ENCODE data around the gene BIRC2.
"Not testable (repeated sequence)": the region's sequence is repeated elsewhere in the genome, so short reads cannot be mapped to it uniquely, and the experiment has no call there.

Gene BIRC2

GRCh38 chr11:102346748-102347461 is at the start of gene BIRC2:
TSS of gene BIRC2 (plus strand) at chr11:102347214. CDS start at chr11:102349855, 2,641 bp downstream.
- DNase-seq (ENCODE audit: extremely low spot score, insufficient read length, low read depth) (peak; percentile 58), FAIRE-seq (peak; percentile 92)

GRCh38 chr11:102300837-102301236 is 46.2 kb upstream of the BIRC2 start:
- DNase-seq (ENCODE audit: extremely low spot score, insufficient read length, low read depth); FAIRE-seq: not testable (repeated sequence)

- DNase-seq (ENCODE audit: extremely low spot score, insufficient read length, low read depth) (no peak), FAIRE-seq (no peak)
These were observed 44.8 kb upstream of the BIRC2 start for GRCh38 chr11:102302241-102302640.

GRCh38 chr11:102304686-102305085 is 42.3 kb upstream of the BIRC2 start:
- no peak for DNase-seq (ENCODE audit: extremely low spot score, insufficient read length, low read depth)
- no peak for FAIRE-seq

- no peak for DNase-seq (ENCODE audit: extremely low spot score, insufficient read length, low read depth)
These were observed 41.5 kb upstream of the BIRC2 start for GRCh38 chr11:102305352-102306047.

GRCh38 chr11:102306048-102306597 is 40.9 kb upstream of the BIRC2 start:
- DNase-seq (ENCODE audit: extremely low spot score, insufficient read length, low read depth) (no peak), FAIRE-seq (no peak)

More at GRCh38 chr11:102305352-102306047, 41.5 kb upstream of the BIRC2 start:
- FAIRE-seq = no peak

GRCh38 chr11:102306817-102307726 is 39.9 kb upstream of the BIRC2 start:
- no peak for DNase-seq (ENCODE audit: extremely low spot score, insufficient read length, low read depth)
- no peak for FAIRE-seq

GRCh38 chr11:102307727-102308038 is 39.3 kb upstream of the BIRC2 start:
- DNase-seq (ENCODE audit: extremely low spot score, insufficient read length, low read depth) = no peak
- FAIRE-seq = no peak

- DNase-seq (ENCODE audit: extremely low spot score, insufficient read length, low read depth) (no peak), FAIRE-seq (no peak)
These were observed 37.1 kb upstream of the BIRC2 start for GRCh38 chr11:102309621-102310541.

GRCh38 chr11:102312667-102313066 is 34.3 kb upstream of the BIRC2 start:
- FAIRE-seq = peak; percentile 18
- DNase-seq (ENCODE audit: extremely low spot score, insufficient read length, low read depth) = no peak

GRCh38 chr11:102313238-102313940 is 33.6 kb upstream of the BIRC2 start:
- DNase-seq (ENCODE audit: extremely low spot score, insufficient read length, low read depth) = no peak
- FAIRE-seq = peak; percentile 69

GRCh38 chr11:102314784-102315183 is 32.2 kb upstream of the BIRC2 start:
- FAIRE-seq (no peak), DNase-seq (ENCODE audit: extremely low spot score, insufficient read length, low read depth) (no peak)

GRCh38 chr11:102316346-102316904 is 30.6 kb upstream of the BIRC2 start:
- no peak for DNase-seq (ENCODE audit: extremely low spot score, insufficient read length, low read depth)

GRCh38 chr11:102317099-102317767 is 29.8 kb upstream of the BIRC2 start, which contains the start of gene BIRC3:
TSS of gene BIRC3 (plus strand) at chr11:102317484. CDS start at chr11:102324510, 7,026 bp downstream.
- FAIRE-seq (peak; percentile 100), DNase-seq (ENCODE audit: extremely low spot score, insufficient read length, low read depth) (peak; percentile 60)

More at GRCh38 chr11:102316346-102316904, 30.6 kb upstream of the BIRC2 start:
- FAIRE-seq = peak; percentile 49

GRCh38 chr11:102317768-102318103 is 29.3 kb upstream of the BIRC2 start:
- FAIRE-seq (no peak), DNase-seq (ENCODE audit: extremely low spot score, insufficient read length, low read depth) (no peak)

GRCh38 chr11:102318469-102318868 is 28.5 kb upstream of the BIRC2 start:
- peak; percentile 75 for FAIRE-seq
- DNase-seq (ENCODE audit: extremely low spot score, insufficient read length, low read depth) = no peak

- DNase-seq (ENCODE audit: extremely low spot score, insufficient read length, low read depth) = no peak
- peak; percentile 33 for FAIRE-seq
These were observed 27.5 kb upstream of the BIRC2 start for GRCh38 chr11:102319544-102319943.

- DNase-seq (ENCODE audit: extremely low spot score, insufficient read length, low read depth) = no peak
- FAIRE-seq = peak; percentile 57
These were observed 26.8 kb upstream of the BIRC2 start for GRCh38 chr11:102320188-102320587.

Measured in GM18507 (cell line).